GM12891 (cell line): ENCODE measurements around the gene TATDN2.

Source experiments
- DNase-seq: peaks from one replicate; pipeline ENCODE4 v3.0.0; 2011; ENCODE audit warnings: low spot score; ENCODE audit not compliant: insufficient read length
- FAIRE-seq: peaks from 2 replicates; lab custom pipeline; 2011; peaks lifted over from hg19 to GRCh38; lab: Jason Lieb, UNC
- PAX5 ChIP-seq: IDR thresholded peaks from 2 replicates; pipeline ENCODE4 v1.6.1; 2011; ENCODE audit warnings: low read length, moderate library complexity, mild to moderate bottlenecking; ENCODE audit not compliant: insufficient read depth, severe bottlenecking
- POLR2A ChIP-seq: IDR thresholded peaks from 2 replicates; pipeline ENCODE4 v1.6.1; 2011; ENCODE audit warnings: low read depth, low read length, control low read depth
- POLR2AphosphoS5 ChIP-seq: IDR thresholded peaks from 2 replicates; pipeline ENCODE4 v1.6.1; 2011; ENCODE audit warnings: low read depth, low read length, control low read depth
- POU2F2 ChIP-seq: IDR thresholded peaks from 2 replicates; pipeline ENCODE4 v1.6.1; 2011; ENCODE audit warnings: low read depth, mild to moderate bottlenecking, control low read depth, low read length, moderate library complexity
- SPI1 ChIP-seq: IDR thresholded peaks from 2 replicates; pipeline ENCODE4 v1.6.1; 2011; ENCODE audit warnings: low read depth, low read length, control low read depth
- TAF1 ChIP-seq: IDR thresholded peaks from 2 replicates; pipeline ENCODE4 v1.6.1; 2011; ENCODE audit warnings: low read depth, low read length, control low read depth

TATDN2 gene

DNA sequence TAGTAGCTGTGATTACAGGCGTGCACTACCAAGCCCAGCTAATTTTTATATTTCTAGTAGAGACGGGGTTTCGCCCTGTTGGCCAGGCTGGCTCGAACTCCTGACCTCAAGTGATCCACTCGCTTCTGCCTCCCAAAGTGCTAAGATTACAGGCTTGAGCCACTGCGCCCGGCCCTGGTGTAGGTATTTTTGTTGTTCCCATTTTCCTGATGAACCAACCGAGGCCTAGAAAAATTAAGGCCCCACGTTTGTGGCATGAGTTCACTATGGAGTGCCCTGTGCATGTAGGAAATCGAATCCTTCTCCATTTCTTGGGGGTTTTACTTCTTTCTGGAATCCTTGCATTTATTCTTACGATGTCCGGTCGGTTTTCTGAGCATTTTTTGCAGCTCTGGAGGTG is 14.3 kb upstream of the TATDN2 start:
- FAIRE-seq (no peak), DNase-seq (no peak)
- TF ChIP-seq SPI1 (no peak), PAX5 (no peak), POU2F2 (no peak), TAF1 (no peak), POLR2AphosphoS5 (no peak), POLR2A (no peak)

DNA sequence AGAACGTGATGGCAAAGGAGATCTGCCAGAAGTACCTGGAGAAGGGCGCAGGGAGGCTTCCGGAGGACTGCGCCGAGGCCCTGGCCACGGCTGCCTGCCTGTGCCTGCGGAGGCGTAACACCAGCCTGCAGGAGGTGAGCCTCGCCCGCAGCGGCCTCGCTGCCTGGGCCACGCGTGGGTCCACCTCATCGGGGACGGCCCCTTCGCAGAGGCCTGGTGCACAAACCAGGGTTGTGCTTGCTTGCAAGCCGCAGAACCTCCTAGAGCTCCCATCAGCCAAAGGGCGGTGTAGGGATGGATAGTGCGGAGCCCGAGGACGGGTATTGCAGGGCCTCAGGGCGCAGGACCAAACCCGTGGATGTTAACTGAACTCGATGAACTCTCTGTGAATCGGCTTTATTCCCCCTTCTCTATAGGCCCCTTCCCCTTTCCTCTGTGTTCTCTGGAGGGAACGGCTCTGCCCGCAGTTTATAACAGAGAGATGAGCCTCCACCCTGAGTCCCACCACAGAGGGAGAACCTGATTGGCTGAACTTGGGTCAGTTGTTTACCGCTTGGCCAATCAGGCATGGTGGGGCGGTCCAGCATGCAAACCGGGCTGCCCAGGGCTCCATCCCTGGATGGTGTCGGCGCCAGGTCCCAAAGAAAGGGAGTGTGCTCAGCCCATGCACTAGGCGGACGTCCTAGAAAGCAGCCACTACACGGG is 13.6 kb upstream of the TATDN2 start:
- TF ChIP-seq TAF1, result no peak
- TF ChIP-seq POLR2A, result no peak
- no peak for TF ChIP-seq PAX5
- DNase-seq (no peak), FAIRE-seq (no peak)

GRCh38 chr3:10235551-10235950 is 12.7 kb upstream of the TATDN2 start:
- TF ChIP-seq SPI1, result no peak
- TF ChIP-seq PAX5, result no peak
- TF ChIP-seq POLR2AphosphoS5, result no peak
- TF ChIP-seq POU2F2, result no peak
- TF ChIP-seq POLR2A, result no peak
- no peak for TF ChIP-seq TAF1
- no peak for DNase-seq
- no peak for FAIRE-seq

- FAIRE-seq (no peak), DNase-seq (no peak)
- TF ChIP-seq POLR2A, result no peak
- no peak for TF ChIP-seq TAF1
These were observed 9.7 kb upstream of the TATDN2 start for GRCh38 chr3:10238345-10239183.

- DNase-seq, result no peak
- TF ChIP-seq POLR2AphosphoS5 (no peak), TAF1 (no peak), POLR2A (no peak), SPI1 (no peak), POU2F2 (no peak), PAX5 (no peak)
- no peak for FAIRE-seq
These were observed 7.5 kb upstream of the TATDN2 start for GRCh38 chr3:10240799-10241198.

GRCh38 chr3:10242182-10243065 is 5.8 kb upstream of the TATDN2 start:
- DNase-seq (no peak), FAIRE-seq (peak; percentile 43)
- TF ChIP-seq SPI1 (no peak), POLR2A (no peak), TAF1 (no peak), POLR2AphosphoS5 (no peak), POU2F2 (no peak), PAX5 (no peak)

- TF ChIP-seq POU2F2 (no peak), SPI1 (no peak), PAX5 (no peak), POLR2AphosphoS5 (no peak), TAF1 (no peak), POLR2A (no peak)
- FAIRE-seq, result no peak
- no peak for DNase-seq
These were observed 4.2 kb upstream of the TATDN2 start for GRCh38 chr3:10244009-10244408.

- DNase-seq, result no peak
- FAIRE-seq, result no peak
- TF ChIP-seq TAF1 (no peak), POLR2AphosphoS5 (no peak), PAX5 (no peak), SPI1 (no peak), POU2F2 (no peak), POLR2A (no peak)
These were observed 3.1 kb upstream of the TATDN2 start for GRCh38 chr3:10245081-10245712.

DNA sequence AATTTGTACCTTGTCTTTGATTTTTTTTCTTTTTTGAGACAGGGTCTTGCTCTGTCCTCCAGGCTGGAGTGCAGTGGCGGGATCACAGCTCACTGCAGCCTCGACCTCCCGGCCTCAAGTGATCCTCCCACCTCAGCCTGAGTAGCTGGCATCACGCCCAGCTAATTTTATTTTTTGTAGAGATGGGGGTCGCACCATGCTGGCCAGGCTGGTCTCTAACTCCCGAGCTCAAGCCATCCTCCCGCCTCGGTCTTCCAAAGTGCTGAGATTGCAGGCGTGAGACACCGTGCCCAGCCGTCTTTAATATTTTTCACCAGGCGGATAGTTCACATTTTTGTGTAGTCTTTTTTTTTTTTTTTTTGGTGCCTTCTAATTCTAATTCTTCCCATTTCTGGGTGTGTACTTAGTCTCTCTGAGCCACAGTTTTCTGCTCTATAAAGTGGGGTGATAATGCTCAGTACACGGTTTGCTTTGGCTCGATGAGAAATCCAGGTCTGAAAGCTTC is 528 bp upstream of the TATDN2 start:
- TF ChIP-seq POLR2AphosphoS5 (no peak), POU2F2 (no peak), TAF1 (no peak), PAX5 (no peak), SPI1 (no peak), POLR2A (no peak)
- DNase-seq (no peak), FAIRE-seq (no peak)
